ENCODE results near the gene RTL5. TPM values are rescaled to one million over a fixed set of nuclear protein-coding genes. Genes with fewer than 3 reads are reported as not detected.

Gene RTL5
- total RNA-seq, 1 experiment from 2014 or later: 2.5 TPM

DNA sequence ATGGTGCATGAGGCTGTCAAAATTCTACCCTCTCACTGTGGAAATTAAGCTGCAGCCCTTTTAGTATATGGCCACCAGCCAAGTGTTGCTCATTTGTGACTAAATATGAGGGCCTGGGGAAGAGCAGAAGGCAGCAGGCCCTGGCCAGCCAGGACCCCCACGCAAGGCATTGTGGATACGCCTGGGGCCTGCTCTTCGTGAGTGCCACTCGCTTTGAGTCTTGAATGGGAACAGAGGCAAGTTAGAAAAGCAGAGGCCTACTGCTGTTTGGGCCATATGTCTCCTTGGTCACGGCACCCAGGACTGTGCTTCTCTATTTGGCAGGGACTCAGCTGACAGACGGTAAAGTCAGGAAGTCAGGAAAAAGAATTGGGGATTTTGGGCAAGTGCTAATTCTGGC is 10.9 kb downstream of the RTL5 start:
- H3K4me1 Mint-ChIP-seq (ENCODE audit: low read depth, unreplicated experiment): no peaks in the 10 kb centered on the region
- no peak for DNase-seq
- no peaks in the 10 kb centered on the region for H3K27me3 Mint-ChIP-seq (ENCODE audit: insufficient read depth, unreplicated experiment)
- H3K9me3 Mint-ChIP-seq (ENCODE audit: unreplicated experiment): no peaks in the 10 kb centered on the region
- H3K36me3 Mint-ChIP-seq (ENCODE audit: insufficient read depth, unreplicated experiment): no peaks in the 10 kb centered on the region
- Histone ChIP-seq H3K27me3 (replicated peaks; ENCODE audit: control insufficient read depth, insufficient read depth, low read length) (no peaks in the 10 kb centered on the region), H3K4me1 (no peaks in the 10 kb centered on the region), H3K36me3 (ENCODE audit: control insufficient read depth, insufficient read depth, low read length) (no peaks in the 10 kb centered on the region), H3K9me3 (no peaks in the 10 kb centered on the region), H3K4me3 (ENCODE audit: low read depth, low read length) (no peak overlapping the region)
- ChIA-PET POLR2A (no interaction called here), CTCF (no interaction called here)
- intact Hi-C loops (cut with micrococcal nuclease; ENCODE audit: unreplicated experiment): no loop called here
- BruUV-seq (replicated peaks): no TSS peak
- TF ChIP-seq, protein P1, sequence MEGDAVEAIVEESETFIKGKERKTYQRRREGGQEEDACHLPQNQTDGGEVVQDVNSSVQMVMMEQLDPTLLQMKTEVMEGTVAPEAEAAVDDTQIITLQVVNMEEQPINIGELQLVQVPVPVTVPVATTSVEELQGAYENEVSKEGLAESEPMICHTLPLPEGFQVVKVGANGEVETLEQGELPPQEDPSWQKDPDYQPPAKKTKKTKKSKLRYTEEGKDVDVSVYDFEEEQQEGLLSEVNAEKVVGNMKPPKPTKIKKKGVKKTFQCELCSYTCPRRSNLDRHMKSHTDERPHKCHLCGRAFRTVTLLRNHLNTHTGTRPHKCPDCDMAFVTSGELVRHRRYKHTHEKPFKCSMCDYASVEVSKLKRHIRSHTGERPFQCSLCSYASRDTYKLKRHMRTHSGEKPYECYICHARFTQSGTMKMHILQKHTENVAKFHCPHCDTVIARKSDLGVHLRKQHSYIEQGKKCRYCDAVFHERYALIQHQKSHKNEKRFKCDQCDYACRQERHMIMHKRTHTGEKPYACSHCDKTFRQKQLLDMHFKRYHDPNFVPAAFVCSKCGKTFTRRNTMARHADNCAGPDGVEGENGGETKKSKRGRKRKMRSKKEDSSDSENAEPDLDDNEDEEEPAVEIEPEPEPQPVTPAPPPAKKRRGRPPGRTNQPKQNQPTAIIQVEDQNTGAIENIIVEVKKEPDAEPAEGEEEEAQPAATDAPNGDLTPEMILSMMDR (IDR thresholded peaks at IDR 0.05; ENCODE audit: insufficient read depth in 1 of 2, low read depth in 1 of 2, low read length in 1 of 2, severe bottlenecking in 1 of 2, unreplicated experiment in 1 of 2): no peak
- H3K27ac Mint-ChIP-seq (ENCODE audit: unreplicated experiment): no peak overlapping the region
- H3K4me3 Mint-ChIP-seq (ENCODE audit: unreplicated experiment): no peak overlapping the region

DNA sequence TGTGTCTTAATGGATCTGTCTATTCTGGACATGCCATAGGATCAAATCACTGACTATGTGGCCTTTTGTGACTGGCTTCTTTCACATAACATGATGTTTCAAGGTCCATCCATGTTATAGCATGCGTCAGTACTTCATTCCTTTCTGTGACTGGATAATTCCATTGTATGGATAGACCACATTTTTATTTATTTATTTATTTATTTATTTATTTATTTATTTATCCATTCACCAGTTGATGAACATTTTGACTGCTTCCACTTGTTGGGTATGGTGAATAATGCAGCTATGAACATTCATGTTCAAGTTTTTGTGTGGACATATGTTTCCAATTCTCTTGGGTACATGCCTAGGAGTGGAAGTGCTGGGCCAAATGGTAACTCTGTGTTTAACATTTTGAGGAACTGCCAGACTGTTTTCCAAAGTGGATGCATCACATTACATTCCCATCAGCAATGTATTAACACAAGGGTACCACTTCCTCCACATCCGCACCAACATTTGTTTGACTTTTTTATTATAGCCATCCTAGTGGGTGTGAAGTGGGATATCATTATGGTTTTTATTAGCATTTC is 14.0 kb downstream of the RTL5 start:
- no peak overlapping the region for H3K4me3 Mint-ChIP-seq (ENCODE audit: unreplicated experiment)
- H3K9me3 Mint-ChIP-seq (ENCODE audit: unreplicated experiment): no peaks in the 10 kb centered on the region
- Histone ChIP-seq H3K9me3 (no peaks in the 10 kb centered on the region), H3K36me3 (ENCODE audit: control insufficient read depth, insufficient read depth, low read length) (no peaks in the 10 kb centered on the region), H3K27me3 (replicated peaks; ENCODE audit: control insufficient read depth, insufficient read depth, low read length) (no peaks in the 10 kb centered on the region), H3K4me1 (no peaks in the 10 kb centered on the region), H3K4me3 (ENCODE audit: low read depth, low read length) (no peak overlapping the region)
- H3K27ac Mint-ChIP-seq (ENCODE audit: unreplicated experiment): no peak overlapping the region
- no peaks in the 10 kb centered on the region for H3K4me1 Mint-ChIP-seq (ENCODE audit: low read depth, unreplicated experiment)
- intact Hi-C loops (cut with micrococcal nuclease; ENCODE audit: unreplicated experiment): no loop called here
- no peak for DNase-seq
- ChIA-PET POLR2A (no interaction called here), CTCF (no interaction called here)
- TF ChIP-seq, protein P1 (IDR thresholded peaks at IDR 0.05; ENCODE audit: insufficient read depth in 1 of 2, low read depth in 1 of 2, low read length in 1 of 2, severe bottlenecking in 1 of 2, unreplicated experiment in 1 of 2): no peak
- no peaks in the 10 kb centered on the region for H3K27me3 Mint-ChIP-seq (ENCODE audit: insufficient read depth, unreplicated experiment)
- no peaks in the 10 kb centered on the region for H3K36me3 Mint-ChIP-seq (ENCODE audit: insufficient read depth, unreplicated experiment)
- BruUV-seq (replicated peaks): no TSS peak

DNA sequence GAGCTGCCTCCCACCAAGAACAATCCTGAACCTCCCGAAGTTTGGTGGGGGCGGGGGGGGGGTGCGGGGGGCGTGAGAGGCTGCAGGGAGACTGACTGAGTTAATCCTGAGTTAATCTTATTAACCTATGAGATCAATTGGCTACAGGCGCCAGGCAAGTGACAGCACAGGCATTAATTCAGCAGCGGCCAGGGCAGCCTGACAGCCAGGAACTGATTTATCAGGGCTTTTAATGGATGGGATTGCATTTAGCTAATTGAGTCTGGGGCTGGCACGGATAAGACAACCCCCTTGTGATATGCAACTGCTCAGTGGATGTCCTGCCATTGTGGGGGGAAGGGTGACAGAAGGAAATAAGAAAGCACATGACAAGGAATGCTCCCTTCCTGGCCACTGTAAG is 16.3 kb downstream of the RTL5 start:
- no peaks in the 10 kb centered on the region for H3K4me1 ChIP-seq
- POLR2A ChIA-PET: no interaction called here
- no peaks in the 10 kb centered on the region for H3K9me3 Mint-ChIP-seq (ENCODE audit: unreplicated experiment)

More for the DNA sequence above, 16.3 kb downstream of the RTL5 start:
- no peak for DNase-seq
- H3K27me3 Mint-ChIP-seq (ENCODE audit: insufficient read depth, unreplicated experiment): no peaks in the 10 kb centered on the region
- Histone ChIP-seq H3K4me3 (ENCODE audit: low read depth, low read length) (no peak overlapping the region), H3K36me3 (ENCODE audit: control insufficient read depth, insufficient read depth, low read length) (no peaks in the 10 kb centered on the region), H3K27me3 (replicated peaks; ENCODE audit: control insufficient read depth, insufficient read depth, low read length) (no peaks in the 10 kb centered on the region), H3K9me3 (no peaks in the 10 kb centered on the region)
- H3K36me3 Mint-ChIP-seq (ENCODE audit: insufficient read depth, unreplicated experiment): no peaks in the 10 kb centered on the region
- H3K4me1 Mint-ChIP-seq (ENCODE audit: low read depth, unreplicated experiment): peaks cover 8% of the 10 kb centered on the region
- intact Hi-C loops (cut with micrococcal nuclease; ENCODE audit: unreplicated experiment): no loop called here
- no TSS peak for BruUV-seq (replicated peaks)
- CTCF ChIA-PET: interaction anchor here (0.6 to 1.2 kb wide), 2 partner anchors 33 to 179 kb away, joined by 3 to 5 read pairs; no protein-coding TSS in a partner anchor
- H3K4me3 Mint-ChIP-seq (ENCODE audit: unreplicated experiment): no peak overlapping the region
- TF ChIP-seq, protein P1 (IDR thresholded peaks at IDR 0.05; ENCODE audit: insufficient read depth in 1 of 2, low read depth in 1 of 2, low read length in 1 of 2, severe bottlenecking in 1 of 2, unreplicated experiment in 1 of 2): no peak
- H3K27ac Mint-ChIP-seq (ENCODE audit: unreplicated experiment): no peak overlapping the region
